ENCODE results near the gene RTL5. TPM values are rescaled to one million over a fixed set of nuclear protein-coding genes. Genes with fewer than 3 reads are reported as not detected.

The RTL5 gene
- total RNA-seq, 1 experiment from 2014 or later = not detected

DNA sequence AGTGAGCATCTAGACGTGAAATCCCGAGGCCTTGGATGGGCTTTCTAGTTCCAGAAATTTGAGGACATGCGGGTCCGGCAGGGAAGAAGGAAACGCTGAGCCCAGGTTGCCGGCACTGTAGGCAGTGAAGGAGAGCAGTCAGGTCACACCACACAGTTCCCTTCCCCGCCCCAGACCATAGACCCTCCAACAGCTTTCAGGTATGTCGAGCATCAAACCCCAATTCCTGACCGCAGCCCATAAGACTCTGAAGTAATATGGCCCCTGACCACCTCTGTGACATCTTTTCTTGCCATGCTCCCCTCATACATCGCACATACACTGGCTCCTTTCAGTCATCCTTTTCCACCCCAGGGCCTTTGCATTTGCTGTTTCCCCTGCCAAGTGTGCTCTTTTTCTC, 23.0 kb downstream of the RTL5 start:
- Mint-ChIP-seq H3K9me3 (ENCODE audit: unreplicated experiment) (no peaks in the 10 kb centered on the region), H3K27ac (ENCODE audit: low read depth, unreplicated experiment) (no peak overlapping the region), H3K4me1 (ENCODE audit: insufficient read depth, unreplicated experiment) (peaks cover 6% of the 10 kb centered on the region), H3K36me3 (ENCODE audit: insufficient read depth, unreplicated experiment) (no peaks in the 10 kb centered on the region), H3K27me3 (ENCODE audit: insufficient read depth, unreplicated experiment) (peaks cover 99% of the 10 kb centered on the region), H3K4me3 (ENCODE audit: unreplicated experiment) (no peak overlapping the region)
- no peak for TF ChIP-seq CTCF (IDR thresholded peaks at IDR 0.05; ENCODE audit: unreplicated experiment)
- BruUV-seq (replicated peaks) = no TSS peak
- DNase-seq (ENCODE audit: unreplicated experiment) = no peak
- ChIA-PET CTCF (interaction anchor here (1.6 kb wide), 1 partner anchor 19 kb away, joined by 6 read pairs; no protein-coding TSS in a partner anchor), POLR2A (no interaction called here)
- intact Hi-C loops (cut with micrococcal nuclease) = no loop called here

DNA sequence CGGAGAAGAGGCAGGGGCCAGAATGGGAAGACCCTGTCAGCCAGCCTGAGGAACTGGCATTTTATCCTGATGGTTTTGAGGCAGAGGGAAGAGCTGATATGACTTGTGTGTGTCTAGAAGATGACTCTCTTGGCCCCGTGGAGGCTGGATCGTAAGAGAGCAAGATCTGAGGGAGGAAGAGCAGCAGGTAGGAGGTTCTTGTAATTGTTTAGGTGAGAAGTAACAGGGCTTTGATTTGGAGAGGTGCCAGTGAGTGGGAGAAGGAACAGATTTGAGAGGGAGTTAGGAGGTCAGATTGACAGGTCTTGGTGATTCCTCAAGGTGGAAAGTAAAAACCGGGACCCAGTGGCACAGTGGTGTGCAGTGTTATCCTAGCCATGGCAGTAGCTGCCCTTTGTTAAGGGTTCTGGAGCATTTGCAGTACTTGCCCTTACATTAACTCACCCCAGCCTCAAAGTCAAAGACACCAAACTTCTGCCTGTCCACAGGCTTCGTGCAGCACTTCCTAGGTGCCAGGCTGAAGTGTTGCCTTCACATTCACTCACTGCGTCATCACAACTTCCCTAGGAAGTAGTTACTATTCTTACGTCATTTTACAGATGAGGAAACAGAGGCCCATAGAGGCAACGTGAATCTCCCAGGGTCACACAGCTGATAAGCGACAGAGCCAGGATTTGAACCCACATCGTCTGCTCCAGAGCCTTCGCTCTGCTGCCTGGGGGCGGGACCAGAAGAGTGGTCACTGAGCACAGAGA, 23.7 kb downstream of the RTL5 start:
- CTCF ChIA-PET = interaction anchor here (0.6 to 1.6 kb wide), 2 partner anchors 19 to 78 kb away, joined by 4 to 6 read pairs; no protein-coding TSS in a partner anchor
- Mint-ChIP-seq H3K4me3 (ENCODE audit: unreplicated experiment) (no peak overlapping the region), H3K4me1 (ENCODE audit: insufficient read depth, unreplicated experiment) (peaks cover 6% of the 10 kb centered on the region), H3K27ac (ENCODE audit: low read depth, unreplicated experiment) (no peak overlapping the region), H3K36me3 (ENCODE audit: insufficient read depth, unreplicated experiment) (no peaks in the 10 kb centered on the region), H3K27me3 (ENCODE audit: insufficient read depth, unreplicated experiment) (peaks cover 99% of the 10 kb centered on the region), H3K9me3 (ENCODE audit: unreplicated experiment) (no peaks in the 10 kb centered on the region)
- no TSS peak for BruUV-seq (replicated peaks)
- intact Hi-C loops (cut with micrococcal nuclease) = no loop called here
- no peak for DNase-seq (ENCODE audit: unreplicated experiment)
- TF ChIP-seq CTCF (IDR thresholded peaks at IDR 0.05; ENCODE audit: unreplicated experiment) = no peak
- POLR2A ChIA-PET = no interaction called here

- H3K36me3 Mint-ChIP-seq (ENCODE audit: insufficient read depth, unreplicated experiment) = no peaks in the 10 kb centered on the region
- intact Hi-C loops (cut with micrococcal nuclease) = no loop called here
- H3K4me1 Mint-ChIP-seq (ENCODE audit: insufficient read depth, unreplicated experiment) = peaks cover 6% of the 10 kb centered on the region
- peaks cover 99% of the 10 kb centered on the region for H3K27me3 Mint-ChIP-seq (ENCODE audit: insufficient read depth, unreplicated experiment)
- TF ChIP-seq CTCF (IDR thresholded peaks at IDR 0.05; ENCODE audit: unreplicated experiment) = no peak
- no peak overlapping the region for H3K27ac Mint-ChIP-seq (ENCODE audit: low read depth, unreplicated experiment)
- DNase-seq (ENCODE audit: unreplicated experiment) = peak; percentile 83
- H3K9me3 Mint-ChIP-seq (ENCODE audit: unreplicated experiment) = no peaks in the 10 kb centered on the region
- no peak overlapping the region for H3K4me3 Mint-ChIP-seq (ENCODE audit: unreplicated experiment)
- POLR2A ChIA-PET = no interaction called here
- CTCF ChIA-PET = interaction anchor here (0.6 to 1.6 kb wide), 2 partner anchors 20 to 77 kb away, joined by 4 to 6 read pairs; no protein-coding TSS in a partner anchor
- no TSS peak for BruUV-seq (replicated peaks)
Observed at GRCh38 chrX:72107320-72107719, 24.4 kb downstream of the RTL5 start.

- Mint-ChIP-seq H3K9me3 (ENCODE audit: unreplicated experiment) (no peaks in the 10 kb centered on the region), H3K4me1 (ENCODE audit: insufficient read depth, unreplicated experiment) (peaks cover 6% of the 10 kb centered on the region), H3K4me3 (ENCODE audit: unreplicated experiment) (no peak overlapping the region), H3K27ac (ENCODE audit: low read depth, unreplicated experiment) (no peak overlapping the region), H3K27me3 (ENCODE audit: insufficient read depth, unreplicated experiment) (peaks cover 99% of the 10 kb centered on the region), H3K36me3 (ENCODE audit: insufficient read depth, unreplicated experiment) (no peaks in the 10 kb centered on the region)
- POLR2A ChIA-PET = interaction anchor here (0.7 kb wide), 1 partner anchor 35 kb away, joined by 5 read pairs; no protein-coding TSS in a partner anchor
- CTCF ChIA-PET = interaction anchor here (0.6 to 0.8 kb wide), 3 partner anchors 22 to 600 kb away, joined by 3 to 5 read pairs (median 3); no protein-coding TSS in a partner anchor
- DNase-seq (ENCODE audit: unreplicated experiment) = no peak
- no TSS peak for BruUV-seq (replicated peaks)
- intact Hi-C loops (cut with micrococcal nuclease) = no loop called here
- no peak for TF ChIP-seq CTCF (IDR thresholded peaks at IDR 0.05; ENCODE audit: unreplicated experiment)
Observed at GRCh38 chrX:72105436-72105835, 26.3 kb downstream of the RTL5 start.
